Fibroblast of lung (primary cell): Measurements from ENCODE around the gene MRC2. TPM values are rescaled to one million over a fixed set of nuclear protein-coding genes. Genes with fewer than 3 reads are reported as not detected.

Source experiments
- DNase-seq, 2 donors: peaks; one replicate each; pipeline versions ENCODE4 v3.0.0 to v3.0.0-alpha.2; 2010; ENCODE audit warnings: low read depth in 2 of 2
- H2AFZ ChIP-seq: 2 replicates; pipeline ENCODE4 v1.5.1; 2012; ENCODE audit warnings: low read length, control low read depth, inconsistent platforms
- H3K27ac ChIP-seq: 2 replicates; pipeline ENCODE4 v1.5.1; 2011; ENCODE audit warnings: low read length, control low read depth; ENCODE audit not compliant: insufficient read depth
- H3K27me3 ChIP-seq: 2 replicates; pipeline ENCODE4 v1.5.1; 2011; ENCODE audit warnings: mild to moderate bottlenecking, low read length; ENCODE audit not compliant: control insufficient read depth, insufficient read depth
- H3K36me3 ChIP-seq: 2 replicates; pipeline ENCODE4 v1.5.1; 2011; ENCODE audit warnings: low read length; ENCODE audit not compliant: control insufficient read depth, insufficient read depth
- H3K4me1 ChIP-seq: 2 replicates; pipeline ENCODE4 v1.5.1; 2011; ENCODE audit warnings: low read length; ENCODE audit not compliant: control insufficient read depth, insufficient read depth; ENCODE audit errors: extremely low read depth
- H3K4me2 ChIP-seq: 2 replicates; pipeline ENCODE4 v1.5.1; 2011; ENCODE audit warnings: low read length, control low read depth; ENCODE audit not compliant: insufficient read depth; ENCODE audit errors: extremely low read depth
- H3K4me3 ChIP-seq, 4 experiments: fragments of 200-600 bp in 1 of 4; sonication (generic) in 1 of 4; replicated peaks in 1 of 4; 2 replicates each; pipeline ENCODE4 v1.5.1; 2011 to 2016; ENCODE audit warnings: low read length in 4 of 4, low read depth in 3 of 4, mild to moderate bottlenecking in 3 of 4, control low read depth in 2 of 4, inconsistent platforms in 1 of 4, mixed read lengths in 1 of 4; ENCODE audit not compliant: insufficient read depth in 1 of 4; ENCODE audit errors: control extremely low read depth in 1 of 4
- H3K79me2 ChIP-seq: 2 replicates; pipeline ENCODE4 v1.5.1; 2012; ENCODE audit warnings: mild to moderate bottlenecking, low read length, inconsistent platforms; ENCODE audit not compliant: control insufficient read depth, insufficient read depth
- H3K9ac ChIP-seq: 2 replicates; pipeline ENCODE4 v1.5.1; 2011; ENCODE audit warnings: mild to moderate bottlenecking, low read length, control low read depth; ENCODE audit not compliant: insufficient read depth
- H3K9me3 ChIP-seq: 2 replicates; pipeline ENCODE4 v1.5.1; 2012; ENCODE audit warnings: low read depth, low read length; ENCODE audit not compliant: control insufficient read depth, insufficient read depth
- H4K20me1 ChIP-seq: 2 replicates; pipeline ENCODE4 v1.5.1; 2011; ENCODE audit warnings: low read length; ENCODE audit not compliant: control insufficient read depth, insufficient read depth; ENCODE audit errors: extremely low read depth
- CTCF ChIP-seq, 2 donors: IDR thresholded peaks in 1 of 2; conservative IDR thresholded peaks in 1 of 2; 1 replicate in 1 of 2; 2 replicates in 1 of 2; pipeline ENCODE4 v1.5.1; 2011 to 2012; ENCODE audit warnings: low read length in 2 of 2, control low read depth in 1 of 2, inconsistent platforms in 1 of 2, low read depth in 1 of 2, mild to moderate bottlenecking in 1 of 2
- EZH2 ChIP-seq: IDR thresholded peaks from 2 replicates; pipeline ENCODE4 v1.5.1; 2012; ENCODE audit warnings: low read length, control low read depth, mild to moderate bottlenecking; ENCODE audit errors: missing control alignments
- polyA plus RNA-seq, 2 donors: library from polyadenylated mRNA; depleted of rRNA in 1 of 2; stranded (reverse) in 1 of 2; unstranded in 1 of 2; fragments of >200 nt; gene quantifications; 2 replicates each; pipeline ENCODE4 v1.2.1, GENCODE V29; 2011 to 2012; ENCODE audit warnings: missing spikeins in 1 of 2
- total RNA-seq: library from RNA; depleted of rRNA; stranded (reverse); fragments of >200 nt; gene quantifications from 2 replicates; pipeline ENCODE4 v1.2.1, GENCODE V29; 2014

MRC2 gene
- total and polyA plus RNA-seq, 2 donors (not counting 1 experiment from before 2014, with no cell fraction given), result 98.7 to 164 TPM

- peaks cover 8% of the 10 kb centered on the region for H3K4me1 ChIP-seq
- no peaks in the 10 kb centered on the region for H3K27me3 ChIP-seq
- no peak overlapping the region for H3K9ac ChIP-seq
- no peaks in the 10 kb centered on the region for H4K20me1 ChIP-seq
- H2AFZ ChIP-seq, result no peak overlapping the region
- no peak overlapping the region for H3K4me2 ChIP-seq
- no peak overlapping the region for H3K27ac ChIP-seq
- H3K4me3 ChIP-seq, result no peak overlapping the region
- DNase-seq, result no peak
- no peaks in the 10 kb centered on the region for H3K9me3 ChIP-seq
- TF ChIP-seq CTCF (conservative IDR thresholded peaks at IDR 0.05 in 1 of 2, IDR thresholded peaks at IDR 0.05 in 1 of 2; ENCODE audit: low read depth in 1 of 2, low read length in 2 of 2) (no peak), EZH2 (no peak)
- no peaks in the 10 kb centered on the region for H3K79me2 ChIP-seq
- H3K36me3 ChIP-seq, result no peaks in the 10 kb centered on the region
Observed at GRCh38 chr17:62716834-62717588, 89.5 kb downstream of the MRC2 start.

- no peak for DNase-seq
- no peak overlapping the region for H3K27ac ChIP-seq
- no peak overlapping the region for H3K4me3 ChIP-seq
- H2AFZ ChIP-seq, result no peak overlapping the region
- TF ChIP-seq CTCF (conservative IDR thresholded peaks at IDR 0.05 in 1 of 2, IDR thresholded peaks at IDR 0.05 in 1 of 2; ENCODE audit: low read depth in 1 of 2, low read length in 2 of 2), result no peak
- TF ChIP-seq EZH2, result no peak
- H3K4me1 ChIP-seq, result peaks cover 8% of the 10 kb centered on the region
- no peaks in the 10 kb centered on the region for H3K36me3 ChIP-seq
- H3K79me2 ChIP-seq, result no peaks in the 10 kb centered on the region
- H3K9me3 ChIP-seq, result no peaks in the 10 kb centered on the region
- no peak overlapping the region for H3K9ac ChIP-seq
- no peaks in the 10 kb centered on the region for H4K20me1 ChIP-seq
- no peak overlapping the region for H3K4me2 ChIP-seq
- no peaks in the 10 kb centered on the region for H3K27me3 ChIP-seq
Observed at GRCh38 chr17:62717589-62717855, 90.1 kb downstream of the MRC2 start.

- Histone ChIP-seq H3K9ac (no peak overlapping the region), H3K79me2 (no peaks in the 10 kb centered on the region), H3K4me3 (no peak overlapping the region), H3K36me3 (no peaks in the 10 kb centered on the region), H2AFZ (no peak overlapping the region), H3K9me3 (no peaks in the 10 kb centered on the region), H4K20me1 (no peaks in the 10 kb centered on the region), H3K27me3 (no peaks in the 10 kb centered on the region), H3K4me2 (no peak overlapping the region), H3K4me1 (peaks cover 8% of the 10 kb centered on the region), H3K27ac (no peak overlapping the region)
- TF ChIP-seq CTCF (conservative IDR thresholded peaks at IDR 0.05 in 1 of 2, IDR thresholded peaks at IDR 0.05 in 1 of 2; ENCODE audit: low read depth in 1 of 2, low read length in 2 of 2) (no peak), EZH2 (no peak)
- DNase-seq, result no peak
Observed at GRCh38 chr17:62717889-62718288, 90.4 kb downstream of the MRC2 start.
